GM23338 (cell line): ENCODE measurements around the gene KRTAP10-1. TPM values are rescaled to one million over a fixed set of nuclear protein-coding genes. Genes with fewer than 3 reads are reported as not detected.

Source experiments
- ATAC-seq: fragments of 200-7000 bp; cut with Tn5 transposase; 3 replicates; pipeline ENCODE4 v1.9.1; 2020
- DNase-seq: peaks from one replicate; pipeline ENCODE4 v3.0.0-alpha.2; 2015; ENCODE audit warnings: low spot score
- H2AFZ ChIP-seq: fragments of 200-600 bp; sonication (generic); 2 replicates; pipeline ENCODE4 v1.8.0; 2016; ENCODE audit warnings: antibody characterized with exemption, mild to moderate bottlenecking, moderate library complexity
- H3F3A ChIP-seq: fragments of 200-600 bp; sonication (generic); replicated peaks from 2 replicates; pipeline ENCODE4 v1.8.0; 2017; ENCODE audit warnings: antibody characterized with exemption, mixed run types, low read depth
- H3K27ac ChIP-seq: fragments of 200-600 bp; sonication (generic); 2 replicates; pipeline ENCODE4 v1.6.1; 2016; ENCODE audit warnings: low read depth
- H3K27me3 ChIP-seq: fragments of 200-600 bp; sonication (generic); 2 replicates; pipeline ENCODE4 v1.8.0; 2016; ENCODE audit warnings: mild to moderate bottlenecking, mixed run types, moderate library complexity; ENCODE audit not compliant: insufficient read depth
- H3K36me3 ChIP-seq: fragments of 200-600 bp; sonication (generic); 2 replicates; pipeline ENCODE4 v1.8.0; 2016; ENCODE audit warnings: mild to moderate bottlenecking; ENCODE audit not compliant: insufficient read depth
- H3K4me1 ChIP-seq: fragments of 200-600 bp; sonication (generic); 2 replicates; pipeline ENCODE4 v1.8.0; 2016; ENCODE audit warnings: mild to moderate bottlenecking, moderate library complexity; ENCODE audit not compliant: insufficient read depth
- H3K4me2 ChIP-seq: fragments of 200-600 bp; sonication (generic); 2 replicates; pipeline ENCODE4 v1.7.1; 2017; ENCODE audit warnings: mixed run types
- H3K4me3 ChIP-seq: fragments of 200-600 bp; sonication (generic); 2 replicates; pipeline ENCODE4 v1.6.1; 2016; ENCODE audit warnings: mixed run types
- H3K79me2 ChIP-seq: fragments of 200-600 bp; sonication (generic); replicated peaks from 2 replicates; pipeline ENCODE4 v1.8.0; 2017; ENCODE audit warnings: mild to moderate bottlenecking; ENCODE audit not compliant: insufficient read depth
- H3K9me2 ChIP-seq: fragments of 200-600 bp; sonication (generic); 2 replicates; pipeline ENCODE4 v1.8.0; 2017; ENCODE audit not compliant: insufficient read depth
- H4K20me1 ChIP-seq: fragments of 200-600 bp; sonication (generic); replicated peaks from 2 replicates; pipeline ENCODE4 v1.8.0; 2017; ENCODE audit warnings: mild to moderate bottlenecking; ENCODE audit not compliant: insufficient read depth
- H3K27ac Mint-ChIP-seq: 2 replicates; pipeline ENCODE4 v1.8.0; 2020; ENCODE audit warnings: inconsistent platforms, mild to moderate bottlenecking, moderate library complexity, mixed read lengths
- H3K27me3 Mint-ChIP-seq: 3 replicates; pipeline ENCODE4 v1.8.0; 2022; ENCODE audit warnings: low read depth, mild to moderate bottlenecking, moderate library complexity, mixed read lengths, inconsistent platforms; ENCODE audit not compliant: insufficient read depth, poor library complexity
- H3K36me3 Mint-ChIP-seq: 3 replicates; pipeline ENCODE4 v1.8.0; 2021; ENCODE audit warnings: low read depth, mild to moderate bottlenecking, inconsistent platforms, moderate library complexity, mixed read lengths
- H3K4me1 Mint-ChIP-seq: 3 replicates; pipeline ENCODE4 v1.8.0; 2020; ENCODE audit warnings: mild to moderate bottlenecking, inconsistent platforms, mixed read lengths
- H3K4me3 Mint-ChIP-seq: 3 replicates; pipeline ENCODE4 v1.8.0; 2021; ENCODE audit warnings: moderate library complexity, mild to moderate bottlenecking, inconsistent platforms, mixed read lengths
- H3K9me3 Mint-ChIP-seq: 3 replicates; pipeline ENCODE4 v1.8.0; 2020; ENCODE audit warnings: moderate library complexity, mild to moderate bottlenecking, inconsistent platforms, mixed read lengths
- EZH2 ChIP-seq: fragments of 200-600 bp; sonication (generic); IDR thresholded peaks from one replicate; pipeline ENCODE4 v1.8.0; 2017; ENCODE audit warnings: antibody characterized with exemption, mild to moderate bottlenecking, low read depth; ENCODE audit not compliant: unreplicated experiment
- JUNB ChIP-seq: IDR thresholded peaks from one replicate; pipeline ENCODE4 v1.6.1; 2016; ENCODE audit warnings: antibody characterized with exemption; ENCODE audit not compliant: unreplicated experiment
- NANOG ChIP-seq: IDR thresholded peaks from 2 replicates; pipeline ENCODE4 v1.6.1; 2016; ENCODE audit warnings: antibody characterized with exemption, borderline replicate concordance
- STAT1 ChIP-seq: IDR thresholded peaks from one replicate; pipeline ENCODE4 v1.6.1; 2016; ENCODE audit warnings: antibody characterized with exemption; ENCODE audit not compliant: unreplicated experiment
- ZNF331 ChIP-seq: fragments of 250-450 bp; sonication (Bioruptor Pico); IDR thresholded peaks from 2 replicates; pipeline ENCODE4 v1.5.0; 2020; ENCODE audit warnings: low read depth, mild to moderate bottlenecking, moderate library complexity
- polyA plus RNA-seq: library from polyadenylated mRNA; unstranded; fragments of >200 nt; fragmentation: Nextera tagmentation; extraction: Ambion mirVana; gene quantifications from 2 replicates; pipeline ENCODE4 v1.2.1, GENCODE V29; 2016
- total RNA-seq: library from RNA; depleted of rRNA; stranded (reverse); fragments of >200 nt; shearing (Covaris generic); gene quantifications from 2 replicates; pipeline ENCODE4 v1.2.3, GENCODE V29; 2014
- TF ChIP-seq, protein P1 (sequence below): fragments of 250-450 bp; sonication (Bioruptor Pico); IDR thresholded peaks from 2 replicates; pipeline ENCODE4 v1.5.0; 2020; ENCODE audit warnings: mild to moderate bottlenecking, moderate library complexity
- TF ChIP-seq, protein P2 (sequence below), 2 experiments: fragments of 200-600 bp in 1 of 2; sonication (generic) in 1 of 2; conservative IDR thresholded peaks; 2 replicates each; pipeline versions ENCODE4 v1.5.1 to v1.6.1; 2016 to 2017; ENCODE audit warnings: antibody characterized with exemption in 2 of 2, low read depth in 2 of 2, mild to moderate bottlenecking in 2 of 2, moderate library complexity in 1 of 2

Gene KRTAP10-1
- total and polyA plus RNA-seq, 2 experiments from 2014 or later: not detected

DNA sequence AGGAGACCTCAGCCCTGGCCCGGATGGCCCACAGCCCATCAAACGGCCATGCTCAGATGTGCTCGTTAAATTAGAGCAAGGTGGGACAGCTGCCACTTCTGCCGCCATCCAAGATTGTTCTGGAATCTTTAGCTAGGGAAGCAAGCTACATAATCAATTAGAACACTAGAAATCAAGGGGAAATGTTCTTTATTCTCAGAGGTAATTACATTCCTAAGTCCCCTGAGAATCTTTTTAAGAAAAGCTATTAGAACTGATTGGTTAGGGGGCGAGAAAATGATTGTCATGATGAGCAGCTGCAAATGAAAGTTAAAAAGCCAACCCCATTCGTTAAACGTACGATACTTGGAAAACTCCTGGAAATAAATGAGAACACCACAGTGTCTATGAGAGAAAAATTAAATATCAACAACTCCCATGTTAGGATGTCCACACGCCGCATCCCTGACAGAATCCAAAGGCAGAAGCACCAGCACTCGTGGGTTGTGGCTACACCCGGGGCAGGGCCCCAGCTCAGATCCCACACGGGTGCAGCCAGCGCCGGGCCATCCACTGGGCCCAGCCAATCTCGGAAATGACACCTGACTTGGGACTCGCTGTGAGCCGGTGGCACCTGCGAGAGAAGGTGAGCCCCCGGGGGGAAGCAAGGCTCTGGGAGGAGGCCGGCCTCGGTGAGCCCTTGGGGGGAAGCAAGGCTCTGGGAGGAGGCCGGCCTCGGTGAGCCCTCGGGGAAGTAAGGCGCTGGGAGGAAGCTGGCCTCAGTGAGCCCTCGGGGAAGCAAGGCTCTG is 37.6 kb downstream of the KRTAP10-1 start:
- H3K4me1 ChIP-seq: peaks cover 1% of the 10 kb centered on the region; the same call in 1 of the 2 replicates
- no peaks in the 10 kb centered on the region for H3K9me2 ChIP-seq
- H2AFZ ChIP-seq: no peak overlapping the region
- H3K4me3 ChIP-seq: no peak overlapping the region
- Mint-ChIP-seq H3K36me3 (no peaks in the 10 kb centered on the region), H3K27me3 (peaks cover 7% of the 10 kb centered on the region), H3K4me3 (no peak overlapping the region), H3K9me3 (no peaks in the 10 kb centered on the region), H3K4me1 (peaks cover 11% of the 10 kb centered on the region), H3K27ac (no peak overlapping the region; the same call in 1 of the 2 replicates)
- DNase-seq (no peak), ATAC-seq (no peak)
- H3K36me3 ChIP-seq: no peaks in the 10 kb centered on the region
- H3F3A ChIP-seq: no peaks in the 10 kb centered on the region
- no peaks in the 10 kb centered on the region for H3K79me2 ChIP-seq
- H3K27me3 ChIP-seq: no peaks in the 10 kb centered on the region
- no peak overlapping the region for H3K4me2 ChIP-seq
- H4K20me1 ChIP-seq: peaks cover 5% of the 10 kb centered on the region; the same call in 1 of the 2 replicates
- no peak overlapping the region for H3K27ac ChIP-seq
- TF ChIP-seq NANOG (no peak), EZH2 (no peak), ZNF331 (CRISPR knock-in tag) (no peak), STAT1 (no peak), JUNB (no peak)
- TF ChIP-seq, protein P1, sequence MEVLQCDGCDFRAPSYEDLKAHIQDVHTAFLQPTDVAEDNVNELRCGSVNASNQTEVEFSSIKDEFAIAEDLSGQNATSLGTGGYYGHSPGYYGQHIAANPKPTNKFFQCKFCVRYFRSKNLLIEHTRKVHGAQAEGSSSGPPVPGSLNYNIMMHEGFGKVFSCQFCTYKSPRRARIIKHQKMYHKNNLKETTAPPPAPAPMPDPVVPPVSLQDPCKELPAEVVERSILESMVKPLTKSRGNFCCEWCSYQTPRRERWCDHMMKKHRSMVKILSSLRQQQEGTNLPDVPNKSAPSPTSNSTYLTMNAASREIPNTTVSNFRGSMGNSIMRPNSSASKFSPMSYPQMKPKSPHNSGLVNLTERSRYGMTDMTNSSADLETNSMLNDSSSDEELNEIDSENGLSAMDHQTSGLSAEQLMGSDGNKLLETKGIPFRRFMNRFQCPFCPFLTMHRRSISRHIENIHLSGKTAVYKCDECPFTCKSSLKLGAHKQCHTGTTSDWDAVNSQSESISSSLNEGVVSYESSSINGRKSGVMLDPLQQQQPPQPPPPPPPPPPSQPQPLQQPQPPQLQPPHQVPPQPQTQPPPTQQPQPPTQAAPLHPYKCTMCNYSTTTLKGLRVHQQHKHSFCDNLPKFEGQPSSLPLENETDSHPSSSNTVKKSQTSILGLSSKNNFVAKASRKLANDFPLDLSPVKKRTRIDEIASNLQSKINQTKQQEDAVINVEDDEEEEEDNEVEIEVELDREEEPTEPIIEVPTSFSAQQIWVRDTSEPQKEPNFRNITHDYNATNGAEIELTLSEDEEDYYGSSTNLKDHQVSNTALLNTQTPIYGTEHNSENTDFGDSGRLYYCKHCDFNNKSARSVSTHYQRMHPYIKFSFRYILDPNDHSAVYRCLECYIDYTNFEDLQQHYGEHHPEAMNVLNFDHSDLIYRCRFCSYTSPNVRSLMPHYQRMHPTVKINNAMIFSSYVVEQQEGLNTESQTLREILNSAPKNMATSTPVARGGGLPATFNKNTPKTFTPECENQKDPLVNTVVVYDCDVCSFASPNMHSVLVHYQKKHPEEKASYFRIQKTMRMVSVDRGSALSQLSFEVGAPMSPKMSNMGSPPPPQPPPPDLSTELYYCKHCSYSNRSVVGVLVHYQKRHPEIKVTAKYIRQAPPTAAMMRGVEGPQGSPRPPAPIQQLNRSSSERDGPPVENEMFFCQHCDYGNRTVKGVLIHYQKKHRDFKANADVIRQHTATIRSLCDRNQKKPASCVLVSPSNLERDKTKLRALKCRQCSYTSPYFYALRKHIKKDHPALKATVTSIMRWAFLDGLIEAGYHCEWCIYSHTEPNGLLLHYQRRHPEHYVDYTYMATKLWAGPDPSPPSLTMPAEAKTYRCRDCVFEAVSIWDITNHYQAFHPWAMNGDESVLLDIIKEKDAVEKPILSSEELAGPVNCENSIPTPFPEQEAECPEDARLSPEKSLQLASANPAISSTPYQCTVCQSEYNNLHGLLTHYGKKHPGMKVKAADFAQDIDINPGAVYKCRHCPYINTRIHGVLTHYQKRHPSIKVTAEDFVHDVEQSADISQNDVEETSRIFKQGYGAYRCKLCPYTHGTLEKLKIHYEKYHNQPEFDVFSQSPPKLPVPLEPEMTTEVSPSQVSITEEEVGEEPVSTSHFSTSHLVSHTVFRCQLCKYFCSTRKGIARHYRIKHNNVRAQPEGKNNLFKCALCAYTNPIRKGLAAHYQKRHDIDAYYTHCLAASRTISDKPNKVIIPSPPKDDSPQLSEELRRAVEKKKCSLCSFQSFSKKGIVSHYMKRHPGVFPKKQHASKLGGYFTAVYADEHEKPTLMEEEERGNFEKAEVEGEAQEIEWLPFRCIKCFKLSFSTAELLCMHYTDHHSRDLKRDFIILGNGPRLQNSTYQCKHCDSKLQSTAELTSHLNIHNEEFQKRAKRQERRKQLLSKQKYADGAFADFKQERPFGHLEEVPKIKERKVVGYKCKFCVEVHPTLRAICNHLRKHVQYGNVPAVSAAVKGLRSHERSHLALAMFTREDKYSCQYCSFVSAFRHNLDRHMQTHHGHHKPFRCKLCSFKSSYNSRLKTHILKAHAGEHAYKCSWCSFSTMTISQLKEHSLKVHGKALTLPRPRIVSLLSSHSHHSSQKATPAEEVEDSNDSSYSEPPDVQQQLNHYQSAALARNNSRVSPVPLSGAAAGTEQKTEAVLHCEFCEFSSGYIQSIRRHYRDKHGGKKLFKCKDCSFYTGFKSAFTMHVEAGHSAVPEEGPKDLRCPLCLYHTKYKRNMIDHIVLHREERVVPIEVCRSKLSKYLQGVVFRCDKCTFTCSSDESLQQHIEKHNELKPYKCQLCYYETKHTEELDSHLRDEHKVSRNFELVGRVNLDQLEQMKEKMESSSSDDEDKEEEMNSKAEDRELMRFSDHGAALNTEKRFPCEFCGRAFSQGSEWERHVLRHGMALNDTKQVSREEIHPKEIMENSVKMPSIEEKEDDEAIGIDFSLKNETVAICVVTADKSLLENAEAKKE: no peak
- TF ChIP-seq, protein P2, sequence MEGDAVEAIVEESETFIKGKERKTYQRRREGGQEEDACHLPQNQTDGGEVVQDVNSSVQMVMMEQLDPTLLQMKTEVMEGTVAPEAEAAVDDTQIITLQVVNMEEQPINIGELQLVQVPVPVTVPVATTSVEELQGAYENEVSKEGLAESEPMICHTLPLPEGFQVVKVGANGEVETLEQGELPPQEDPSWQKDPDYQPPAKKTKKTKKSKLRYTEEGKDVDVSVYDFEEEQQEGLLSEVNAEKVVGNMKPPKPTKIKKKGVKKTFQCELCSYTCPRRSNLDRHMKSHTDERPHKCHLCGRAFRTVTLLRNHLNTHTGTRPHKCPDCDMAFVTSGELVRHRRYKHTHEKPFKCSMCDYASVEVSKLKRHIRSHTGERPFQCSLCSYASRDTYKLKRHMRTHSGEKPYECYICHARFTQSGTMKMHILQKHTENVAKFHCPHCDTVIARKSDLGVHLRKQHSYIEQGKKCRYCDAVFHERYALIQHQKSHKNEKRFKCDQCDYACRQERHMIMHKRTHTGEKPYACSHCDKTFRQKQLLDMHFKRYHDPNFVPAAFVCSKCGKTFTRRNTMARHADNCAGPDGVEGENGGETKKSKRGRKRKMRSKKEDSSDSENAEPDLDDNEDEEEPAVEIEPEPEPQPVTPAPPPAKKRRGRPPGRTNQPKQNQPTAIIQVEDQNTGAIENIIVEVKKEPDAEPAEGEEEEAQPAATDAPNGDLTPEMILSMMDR (conservative IDR thresholded peaks at IDR 0.05; ENCODE audit: low read depth in 2 of 2): no peak
